Activated T-helper 1 cell treated with anti-CD3 and anti-CD28 coated beads, Interleukin-12 subunit alpha, Interleukin-12 subunit beta, Interleukin-2, Interleukin-4 antibody, amounts not matched to agents 30 ng/mL and 10 ng/mL and 1 ng/mL, durations not matched to agents 14 hours and 24 hours and 36 hours (primary cell): ENCODE data around the gene CYP8B1. TPM values are rescaled to one million over a fixed set of nuclear protein-coding genes. Genes with fewer than 3 reads are reported as not detected.

Experiments
- DNase-seq: peaks from one replicate; pipeline ENCODE4 v3.0.0; 2021; ENCODE audit warnings: low spot score
- H3K27ac Mint-ChIP-seq: one replicate; pipeline ENCODE4 v1.8.0; 2021; ENCODE audit warnings: mild to moderate bottlenecking, mixed read lengths
- H3K27me3 Mint-ChIP-seq: one replicate; pipeline ENCODE4 v1.8.0; 2022; ENCODE audit warnings: mild to moderate bottlenecking, moderate library complexity, mixed read lengths; ENCODE audit not compliant: insufficient read depth
- H3K36me3 Mint-ChIP-seq: one replicate; pipeline ENCODE4 v1.8.0; 2021; ENCODE audit warnings: low read depth, mixed read lengths
- H3K4me1 Mint-ChIP-seq: one replicate; pipeline ENCODE4 v1.8.0; 2021; ENCODE audit warnings: low read depth, mixed read lengths
- H3K4me3 Mint-ChIP-seq: one replicate; pipeline ENCODE4 v1.8.0; 2021; ENCODE audit warnings: mild to moderate bottlenecking, moderate library complexity, mixed read lengths
- H3K9me3 Mint-ChIP-seq: one replicate; pipeline ENCODE4 v1.8.0; 2021; ENCODE audit warnings: mixed read lengths
- intact Hi-C: fragments of 100-400 bp; cut with micrococcal nuclease; formaldehyde crosslinking; loops from one replicate; pipeline ENCODE4 v1.15.1; 2024
- total RNA-seq: library from RNA; stranded (reverse); gene quantifications from 2 replicates; pipeline ENCODE4 v1.2.3, GENCODE V29; 2022

The CYP8B1 gene
- total RNA-seq, 1 donor from 2014 or later, result not detected

DNA sequence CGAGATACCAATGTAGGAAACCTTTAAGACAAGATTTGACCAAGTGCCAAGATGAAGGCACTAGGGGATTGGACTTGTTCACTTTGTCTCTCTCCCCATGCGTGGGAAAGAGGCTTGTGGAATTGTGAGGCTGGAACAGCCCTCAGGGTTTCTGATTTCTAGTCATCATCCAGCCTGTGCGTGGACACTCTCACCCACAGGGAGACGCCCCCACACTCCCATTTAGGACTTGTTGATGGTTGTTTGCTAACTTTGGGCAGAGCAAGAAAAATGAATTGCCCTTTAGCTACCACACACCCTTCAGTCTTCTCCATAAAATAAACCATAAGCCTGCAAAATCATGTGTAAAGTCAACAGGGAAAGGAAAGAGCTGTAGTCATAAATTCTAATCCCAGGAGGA lies 48.0 kb downstream of the CYP8B1 start:
- H3K4me1 Mint-ChIP-seq, result peaks cover 9% of the 10 kb centered on the region
- no peaks in the 10 kb centered on the region for H3K9me3 Mint-ChIP-seq
- no peak for DNase-seq
- no peak overlapping the region for H3K4me3 Mint-ChIP-seq
- no peak overlapping the region for H3K27ac Mint-ChIP-seq
- H3K27me3 Mint-ChIP-seq, result peaks cover 17% of the 10 kb centered on the region
- intact Hi-C loops, result no loop called here
- H3K36me3 Mint-ChIP-seq, result no peaks in the 10 kb centered on the region

DNA sequence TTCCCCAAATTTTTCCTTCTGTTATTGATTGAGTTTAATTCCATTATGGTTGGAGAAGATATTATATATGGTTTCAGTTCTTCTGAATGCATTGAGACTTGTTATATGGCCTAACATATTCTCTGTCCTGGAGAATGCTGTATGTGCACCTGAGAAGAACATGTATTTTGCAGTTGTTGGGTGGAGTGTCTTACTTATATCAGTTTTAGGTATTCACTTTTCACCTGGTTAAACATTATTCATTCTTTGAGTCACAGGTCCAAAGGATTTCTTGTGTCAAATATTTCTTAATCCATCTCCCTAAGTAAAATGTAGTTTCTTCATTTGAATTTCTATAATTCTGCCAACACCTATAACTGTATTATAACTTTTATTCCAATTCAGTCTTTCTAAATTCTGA lies 48.7 kb downstream of the CYP8B1 start:
- Mint-ChIP-seq H3K27me3 (peaks cover 17% of the 10 kb centered on the region), H3K27ac (no peak overlapping the region), H3K4me3 (no peak overlapping the region), H3K36me3 (no peaks in the 10 kb centered on the region), H3K4me1 (peaks cover 9% of the 10 kb centered on the region), H3K9me3 (no peaks in the 10 kb centered on the region)
- no peak for DNase-seq
- intact Hi-C loops, result no loop called here

DNA sequence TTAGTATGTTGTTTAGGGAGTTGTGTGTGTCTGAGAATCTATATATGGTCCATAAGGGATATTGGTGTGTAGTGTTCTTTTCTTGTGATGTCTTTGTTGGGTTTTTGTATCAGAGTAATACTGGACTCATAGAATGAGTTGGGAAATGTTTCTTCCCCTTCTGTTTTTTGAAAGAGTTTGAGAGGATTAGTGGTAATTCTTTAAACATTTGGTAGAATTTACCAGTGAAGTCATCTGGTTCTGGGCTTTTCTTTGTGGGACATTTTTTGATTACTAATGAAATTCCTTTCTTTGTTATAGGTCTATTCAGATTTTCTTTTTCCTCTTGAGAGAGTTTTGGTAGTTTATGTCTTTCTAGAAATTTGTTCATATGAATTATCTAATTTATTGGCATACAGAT lies 49.5 kb downstream of the CYP8B1 start:
- H3K4me1 Mint-ChIP-seq, result peaks cover 3% of the 10 kb centered on the region
- H3K4me3 Mint-ChIP-seq, result no peak overlapping the region
- peaks cover 18% of the 10 kb centered on the region for H3K27me3 Mint-ChIP-seq
- intact Hi-C loops, result no loop called here
- no peaks in the 10 kb centered on the region for H3K9me3 Mint-ChIP-seq
- no peak overlapping the region for H3K27ac Mint-ChIP-seq
- no peak for DNase-seq
- no peaks in the 10 kb centered on the region for H3K36me3 Mint-ChIP-seq

DNA sequence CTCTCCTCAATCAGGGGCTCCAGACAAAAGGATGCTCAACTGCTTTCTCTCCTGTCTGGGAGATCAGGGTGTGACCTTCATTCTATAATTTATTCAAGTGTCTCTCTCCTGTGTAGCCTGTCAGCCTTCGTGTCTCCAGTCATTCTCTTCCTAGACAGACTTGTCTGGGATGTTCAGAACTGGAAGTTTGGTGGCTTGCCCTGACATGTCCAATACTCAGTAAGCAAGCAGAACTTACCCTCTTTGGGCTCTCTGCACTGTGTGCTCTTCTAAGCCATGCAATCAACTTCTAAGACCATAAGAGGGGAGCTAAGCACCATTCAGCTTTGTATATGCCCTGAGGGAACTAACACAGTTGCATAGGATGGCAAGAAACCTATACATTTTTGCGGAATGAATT lies 52.3 kb downstream of the CYP8B1 start:
- Mint-ChIP-seq H3K4me1 (no peaks in the 10 kb centered on the region), H3K4me3 (no peak overlapping the region), H3K36me3 (no peaks in the 10 kb centered on the region), H3K27ac (no peak overlapping the region), H3K27me3 (peaks cover 18% of the 10 kb centered on the region), H3K9me3 (no peaks in the 10 kb centered on the region)
- no peak for DNase-seq
- intact Hi-C loops, result no loop called here

DNA sequence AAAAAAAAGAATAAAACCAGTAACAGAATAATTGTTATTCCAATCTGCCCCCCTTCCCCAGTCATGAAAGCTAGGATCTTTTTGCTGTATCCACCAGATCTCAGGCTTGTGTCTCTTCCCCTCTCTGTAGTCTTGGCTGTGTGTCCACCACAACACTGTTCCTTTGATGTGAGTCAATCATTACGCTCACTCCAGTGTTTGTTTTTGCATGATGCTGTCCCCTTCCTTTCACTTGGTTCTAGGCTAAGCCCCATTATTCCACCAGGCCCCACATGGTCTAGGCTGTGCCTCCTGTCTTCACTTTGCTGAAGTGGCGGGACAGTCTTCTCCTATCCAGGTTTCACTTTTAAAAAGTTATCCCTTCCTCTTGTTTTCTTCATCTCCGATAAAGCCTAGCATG lies 52.9 kb downstream of the CYP8B1 start:
- H3K4me3 Mint-ChIP-seq, result no peak overlapping the region
- no peaks in the 10 kb centered on the region for H3K4me1 Mint-ChIP-seq

More for the DNA sequence above, 52.9 kb downstream of the CYP8B1 start:
- H3K27me3 Mint-ChIP-seq, result peaks cover 18% of the 10 kb centered on the region
- H3K27ac Mint-ChIP-seq, result no peak overlapping the region
- no peaks in the 10 kb centered on the region for H3K36me3 Mint-ChIP-seq
- no peak for DNase-seq
- intact Hi-C loops, result no loop called here
- no peaks in the 10 kb centered on the region for H3K9me3 Mint-ChIP-seq

Other genes with a start within 250 kb of the CYP8B1 start
- 1.4 and 1.8 TPM in 2 replicates for gene ZBTB47, start 222.2 kb downstream of the CYP8B1 start, total RNA-seq
- gene KLHL40, start 190.3 kb downstream of the CYP8B1 start, total RNA-seq, result not detected in 2 replicates
- not detected in 2 replicates for gene HHATL, start 173.1 kb downstream of the CYP8B1 start, total RNA-seq
- 0.32 TPM in 1 of 2 replicates, not detected in the other for gene CCDC13, start 102.6 kb downstream of the CYP8B1 start, total RNA-seq
- gene HIGD1A, start 71.4 kb downstream of the CYP8B1 start, total RNA-seq, result 90.1 and 97.5 TPM in 2 replicates
- gene ACKR2, start 66.4 kb downstream of the CYP8B1 start, total RNA-seq, result 0.66 and 0.88 TPM in 2 replicates
- gene ZNF662, start 30.3 kb upstream of the CYP8B1 start, total RNA-seq, result 0.23 and 0.47 TPM in 2 replicates
- not detected in 2 replicates for gene GASK1A, start 103.4 kb upstream of the CYP8B1 start, total RNA-seq
- gene POMGNT2, start 230.2 kb upstream of the CYP8B1 start, total RNA-seq, result 8.3 and 9.8 TPM in 2 replicates